GM19043 (cell line): ENCODE results near the gene RGSL1.
"Not testable (repeated sequence)": the region's sequence is repeated elsewhere in the genome, so short reads cannot be mapped to it uniquely, and the experiment has no call there.

Source experiments
- ATAC-seq: cut with Tn5 transposase; IDR thresholded peaks from one replicate; pipeline ENCODE4 v1.9.1; 2021; ENCODE audit warnings: low read depth; ENCODE audit not compliant: unreplicated experiment

Gene RGSL1

DNA sequence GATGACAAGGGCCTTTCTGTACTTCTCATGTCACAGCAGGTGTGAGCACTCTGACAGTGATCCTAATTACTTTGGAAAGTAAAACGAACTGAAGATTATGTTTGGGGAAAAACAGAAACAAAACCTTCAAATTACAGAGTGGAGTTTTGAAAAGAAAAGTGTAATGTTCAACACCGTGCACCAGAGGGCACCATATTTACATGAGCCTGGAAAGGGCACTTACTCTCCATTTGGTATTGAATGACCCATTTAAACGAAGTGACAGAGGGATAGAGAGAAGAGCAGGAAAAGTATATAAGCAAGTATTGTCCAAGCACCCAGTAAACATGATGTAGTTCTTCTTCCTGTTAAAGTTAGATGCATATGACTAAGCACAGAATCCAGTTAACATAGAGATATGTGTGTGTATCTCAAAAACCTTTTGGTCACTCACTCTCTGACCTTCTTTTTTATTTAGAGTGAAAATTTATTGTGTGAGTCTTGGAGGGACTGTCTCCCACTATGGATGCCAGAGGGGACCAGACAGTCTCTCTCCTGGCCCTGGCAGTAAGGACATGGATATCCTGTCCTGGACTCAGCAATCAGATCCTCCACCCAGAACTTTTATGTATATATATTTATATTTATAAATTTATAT, 3.8 kb upstream of the RGSL1 start:
- no peak for ATAC-seq

DNA sequence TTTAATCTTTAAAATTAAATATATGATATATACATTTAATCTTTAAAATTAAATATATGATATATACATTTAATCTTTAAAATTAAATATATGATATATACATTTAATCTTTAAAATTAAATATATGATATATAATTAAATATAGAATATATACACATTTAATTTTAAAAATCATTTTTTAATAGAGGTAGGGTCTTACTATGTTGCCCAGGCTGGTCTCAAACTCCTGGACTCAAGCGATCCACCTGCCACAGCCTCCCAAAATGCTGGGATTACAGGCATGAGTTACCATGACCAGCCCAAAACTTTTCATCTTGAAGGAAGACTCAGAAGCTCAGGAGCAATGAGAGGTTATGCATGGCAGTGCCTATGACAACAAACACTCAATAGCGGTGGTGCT, 2.8 kb upstream of the RGSL1 start:
- ATAC-seq, result not testable (repeated sequence)

DNA sequence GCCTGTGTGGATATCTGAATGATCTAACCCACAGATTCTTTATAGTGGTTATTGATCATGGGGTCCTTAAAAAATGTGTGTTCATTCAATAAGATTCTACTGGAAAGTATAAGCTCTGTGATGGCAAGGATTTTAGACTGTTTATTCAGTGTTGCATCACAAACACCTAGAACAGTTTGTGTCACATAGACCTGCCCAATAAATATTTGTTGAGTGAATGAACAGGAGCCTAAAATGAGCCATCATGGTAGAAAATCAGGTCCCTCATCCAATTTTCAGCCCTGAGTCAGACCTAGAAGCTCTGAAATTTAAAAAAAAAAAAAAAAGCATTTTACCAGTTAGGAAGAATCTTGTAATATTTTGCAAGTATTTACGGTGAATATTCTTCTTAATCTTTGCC, 2.3 kb upstream of the RGSL1 start:
- ATAC-seq, result no peak

DNA sequence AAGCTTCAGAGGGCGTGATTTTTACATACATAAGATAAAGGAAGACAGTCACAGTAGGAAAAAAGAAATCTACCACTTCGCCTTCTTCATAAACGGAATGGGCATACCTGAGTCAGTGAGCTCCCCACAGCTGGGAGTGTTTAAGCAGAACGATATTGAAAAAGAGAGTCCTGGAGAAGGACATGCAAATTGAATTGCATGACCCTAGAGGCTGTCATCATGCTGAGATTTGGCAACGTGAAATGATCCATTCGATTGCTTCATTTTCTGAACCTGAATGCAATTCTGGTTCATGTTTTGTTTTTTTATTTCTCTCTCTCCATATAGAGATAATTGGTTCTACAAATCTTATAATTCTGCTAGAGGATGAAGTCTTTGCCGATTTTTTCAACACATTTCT, 3.7 kb downstream of the RGSL1 start:
- no peak for ATAC-seq

GRCh38 chr1:182457844-182458243, 7.9 kb downstream of the RGSL1 start:
- no peak for ATAC-seq

- ATAC-seq, result no peak
Observed at GRCh38 chr1:182459949-182460348, 10.0 kb downstream of the RGSL1 start.

DNA sequence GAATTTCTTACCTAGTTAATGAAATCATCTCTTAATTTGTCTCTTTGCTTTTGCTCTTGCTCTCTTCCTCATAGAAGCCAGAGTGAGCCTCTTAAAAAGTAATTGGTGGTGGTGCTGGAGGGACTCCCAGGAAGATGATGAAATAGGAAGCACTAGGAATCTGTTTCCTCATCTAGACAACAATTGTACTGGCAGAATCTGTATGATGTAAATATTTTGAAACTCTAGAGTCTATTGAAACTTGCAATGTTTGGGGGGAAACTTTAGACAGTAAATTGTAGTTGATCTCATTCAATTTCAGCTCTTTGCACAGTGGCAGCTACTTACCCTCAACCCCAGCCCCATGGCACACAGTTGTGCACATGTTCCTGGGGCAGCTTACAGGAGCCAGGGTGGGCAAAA, 10.6 kb downstream of the RGSL1 start:
- ATAC-seq, result no peak

DNA sequence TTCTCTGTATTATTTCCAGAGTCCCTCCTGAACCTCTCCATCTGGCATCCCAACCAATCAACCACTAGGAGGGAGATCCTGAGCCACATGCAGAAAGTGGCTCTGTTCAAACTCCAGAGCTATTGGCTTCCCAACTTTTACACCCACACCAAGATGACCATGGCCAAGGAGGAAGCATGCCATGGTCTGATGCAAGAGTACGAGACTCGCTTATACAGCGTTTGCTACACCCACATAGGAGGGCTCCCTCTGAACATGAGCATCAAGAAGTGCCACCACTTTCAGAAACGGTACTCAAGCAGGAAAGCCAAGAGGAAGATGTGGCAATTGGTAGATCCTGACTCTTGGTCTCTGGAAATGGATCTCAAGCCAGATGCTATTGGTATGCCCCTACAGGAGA, 23.6 kb downstream of the RGSL1 start:
- no peak for ATAC-seq

DNA sequence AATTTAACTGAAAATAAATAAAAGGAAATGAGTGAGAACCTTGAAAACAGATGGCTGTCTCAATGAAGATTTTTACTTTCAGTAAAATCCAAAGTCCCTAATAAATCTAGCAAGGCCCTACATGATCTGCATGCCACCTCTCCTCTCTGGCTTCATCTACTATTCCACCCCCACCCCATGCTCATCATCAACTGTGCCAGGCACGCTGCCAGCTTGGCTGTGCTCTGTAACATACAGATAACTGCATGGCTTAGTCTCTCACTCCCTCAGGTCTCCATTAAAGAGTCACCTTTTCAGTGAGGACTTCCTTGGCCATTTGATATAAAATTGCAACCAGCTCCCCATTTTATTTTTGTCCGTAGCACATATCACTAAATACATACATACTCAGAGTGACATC, 26.7 kb downstream of the RGSL1 start:
- ATAC-seq, result no peak

- no peak for ATAC-seq
Observed at GRCh38 chr1:182478238-182478637, 28.3 kb downstream of the RGSL1 start.

DNA sequence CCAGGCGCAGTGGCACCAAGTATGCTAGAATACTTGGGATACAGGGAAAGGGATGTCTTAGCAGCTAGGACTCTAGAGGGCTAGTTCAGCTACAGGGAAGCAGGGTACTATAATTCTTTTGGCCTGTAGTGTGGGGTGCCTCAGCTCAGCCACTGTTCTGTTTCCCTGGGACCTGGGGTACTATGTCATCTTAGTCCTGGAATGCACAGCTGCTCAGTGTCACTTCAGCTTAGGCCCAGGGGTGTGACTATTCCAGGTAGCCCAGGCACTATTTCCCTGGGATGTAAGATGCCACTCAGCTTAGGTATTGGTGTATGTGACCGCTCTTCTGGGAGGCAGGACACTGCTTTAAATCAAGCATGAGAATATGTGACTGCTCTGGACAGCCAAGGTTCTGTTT, 34.1 kb downstream of the RGSL1 start:
- ATAC-seq, result no peak

DNA sequence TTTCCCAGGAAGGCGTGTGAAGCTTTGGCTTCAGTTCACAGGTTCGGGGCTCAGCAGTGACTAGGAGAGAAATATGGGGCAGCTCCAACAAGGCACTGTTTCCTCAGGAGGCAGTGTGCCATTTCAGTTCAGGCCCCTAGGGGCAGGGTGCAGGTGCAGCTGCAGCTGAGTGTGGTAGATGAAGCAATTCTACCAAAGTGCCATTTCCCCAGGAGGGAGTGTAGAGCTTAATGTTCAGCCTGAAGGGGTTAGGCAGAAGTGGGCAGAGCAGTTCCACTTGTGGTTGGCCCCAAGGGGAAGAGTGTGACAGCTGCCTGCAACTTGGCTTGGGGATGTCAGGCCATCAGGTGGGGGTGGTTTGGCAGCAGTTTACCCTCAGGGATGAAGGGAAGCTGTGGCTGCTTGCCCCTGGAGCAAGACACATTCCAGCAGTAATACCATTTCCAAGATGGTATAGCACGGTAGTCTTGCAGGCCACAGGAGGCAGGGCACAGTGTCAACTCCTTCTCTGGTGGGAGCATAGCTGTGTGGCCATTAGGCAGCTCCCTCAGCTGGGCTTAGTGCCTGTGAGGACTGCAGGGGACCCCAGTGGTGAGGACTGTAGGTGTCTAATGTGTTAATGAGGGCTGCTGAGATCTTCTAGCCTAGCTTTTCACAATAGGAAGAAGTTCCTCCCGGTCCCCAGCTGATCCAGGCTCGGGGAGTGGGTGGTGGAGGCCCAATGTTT, 34.7 kb downstream of the RGSL1 start:
- peak; percentile 92 for ATAC-seq

DNA sequence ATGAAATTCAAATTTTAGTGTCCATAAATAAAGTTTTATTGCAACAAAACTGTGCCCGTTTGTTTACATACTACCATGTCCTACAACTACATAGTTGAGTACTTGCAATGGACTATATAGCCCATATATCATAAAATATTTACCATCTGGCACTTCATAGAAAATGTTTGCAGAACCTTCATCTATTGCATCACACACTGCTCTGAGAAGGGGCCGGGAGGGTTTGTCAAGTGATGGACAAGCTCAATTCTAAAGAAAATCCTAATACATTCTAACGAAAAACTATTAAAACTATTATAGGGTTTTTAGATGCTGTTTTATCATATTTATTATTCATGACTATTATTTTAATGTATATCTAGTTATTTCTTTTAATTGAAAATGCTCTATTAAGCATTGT, 35.9 kb downstream of the RGSL1 start:
- no peak for ATAC-seq

DNA sequence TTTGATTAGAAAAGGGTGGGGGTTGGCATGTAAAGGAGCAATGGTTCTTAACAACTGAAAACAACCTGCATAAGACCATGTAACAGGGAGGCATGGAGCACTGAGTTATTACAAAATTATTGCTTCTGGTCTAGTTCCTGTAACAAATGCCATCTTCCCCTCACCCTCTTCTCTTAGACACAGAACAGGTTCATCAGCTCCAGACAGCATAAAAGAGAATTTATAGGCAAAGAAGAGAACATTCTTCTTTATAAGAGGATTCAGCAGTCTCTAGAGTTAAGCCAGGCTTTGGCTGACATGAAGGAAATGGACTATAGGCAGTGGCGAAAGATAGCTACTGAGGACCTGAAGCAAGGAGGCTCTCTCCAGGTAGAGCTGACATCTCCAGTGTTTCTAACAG, 38.9 kb downstream of the RGSL1 start:
- no peak for ATAC-seq

- ATAC-seq, result no peak
Observed at GRCh38 chr1:182493063-182493462, 43.1 kb downstream of the RGSL1 start.

DNA sequence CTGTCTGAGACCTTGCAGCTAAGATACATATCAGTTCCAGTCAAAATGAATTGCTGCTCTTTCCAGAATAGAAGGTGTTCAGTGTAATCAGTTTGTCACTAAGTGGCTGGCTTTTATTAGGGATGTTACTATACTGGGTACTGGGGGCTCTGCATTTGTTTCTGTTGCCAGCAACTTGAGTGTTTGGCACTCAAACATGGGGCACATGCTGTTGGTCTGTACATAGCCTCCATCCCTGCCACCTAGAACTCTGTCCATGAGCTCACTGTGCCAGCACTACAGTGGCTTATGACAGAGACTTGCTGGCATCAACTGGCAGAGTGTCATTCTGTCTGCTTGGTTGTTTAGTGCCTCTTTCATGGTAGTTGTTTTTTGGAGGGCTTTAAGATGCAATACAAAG, 45.1 kb downstream of the RGSL1 start:
- no peak for ATAC-seq

DNA sequence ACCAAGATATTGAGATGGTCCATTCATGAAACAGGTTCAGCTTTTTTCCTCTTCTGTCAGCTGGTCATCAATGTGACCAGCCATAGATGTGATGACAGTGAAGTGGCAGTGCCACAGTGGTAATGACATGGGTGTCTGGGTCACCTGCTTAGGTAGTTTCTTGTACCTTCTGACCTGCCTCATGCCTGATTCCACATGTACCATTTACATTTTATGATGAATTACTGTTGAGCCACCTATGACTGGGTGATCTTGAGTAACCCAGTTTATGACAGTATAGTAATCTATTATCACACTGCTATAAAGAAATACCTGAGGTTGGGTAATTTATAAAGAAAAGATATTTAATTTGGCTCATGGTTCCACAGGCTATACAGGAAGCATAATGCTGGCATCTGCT, 45.7 kb downstream of the RGSL1 start:
- ATAC-seq, result no peak

DNA sequence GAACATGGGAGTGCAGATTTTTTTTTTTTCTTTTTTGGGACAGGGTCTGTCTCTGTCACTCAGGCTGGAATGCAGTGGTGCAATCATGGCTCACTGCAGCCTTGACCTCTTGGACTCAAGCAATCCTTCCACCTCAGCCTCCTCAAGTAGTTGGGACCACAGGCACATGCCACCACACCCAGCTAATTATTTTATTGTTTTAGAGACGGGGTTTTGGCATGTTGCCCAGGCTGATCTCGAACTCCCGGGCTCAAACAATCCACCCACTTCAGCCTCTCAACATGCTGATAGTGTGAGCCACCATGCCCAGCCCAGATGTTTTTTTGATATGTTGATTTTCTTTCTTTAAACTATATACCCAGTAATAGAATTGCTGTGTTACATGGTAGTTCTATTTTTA, 57.7 kb downstream of the RGSL1 start:
- ATAC-seq, result no peak

DNA sequence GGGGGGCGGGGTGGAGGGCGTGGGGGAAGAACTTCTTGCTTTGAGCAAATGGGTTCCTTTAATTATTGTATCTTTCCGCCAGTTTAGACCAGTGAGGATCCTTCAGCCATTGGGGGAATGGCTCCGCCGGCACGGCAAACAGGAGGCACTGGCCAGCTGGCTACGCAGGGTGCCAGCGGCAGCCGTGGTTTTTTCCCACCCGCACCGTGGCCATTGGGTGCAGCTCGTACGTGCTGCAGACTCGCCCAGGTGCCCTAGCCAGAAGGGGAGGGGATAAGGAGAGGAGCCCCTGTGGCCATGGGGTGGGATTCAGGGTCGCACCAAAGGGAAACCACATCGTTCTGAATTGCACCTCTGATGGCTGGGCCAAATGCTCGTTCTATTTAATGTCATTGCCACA, 65.6 kb downstream of the RGSL1 start:
- no peak for ATAC-seq

DNA sequence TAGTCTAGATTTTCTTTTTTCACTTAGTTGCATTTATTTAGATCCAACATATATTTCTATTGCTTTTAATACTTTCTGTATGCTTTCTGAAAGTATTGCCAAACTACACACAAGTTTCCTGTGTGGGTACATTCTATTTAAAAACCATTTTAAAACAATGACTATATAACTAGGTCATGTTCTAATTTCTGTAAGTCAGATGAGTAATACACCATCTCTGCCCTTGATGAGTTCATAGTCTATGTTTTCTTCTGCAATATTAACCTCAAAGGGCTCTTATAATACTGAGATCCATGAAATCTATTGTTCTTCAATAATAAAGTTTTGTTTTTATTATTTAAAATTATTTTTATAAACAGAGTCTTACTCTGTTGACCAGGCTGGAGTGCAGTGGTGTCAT, 70.8 kb downstream of the RGSL1 start:
- ATAC-seq, result no peak

DNA sequence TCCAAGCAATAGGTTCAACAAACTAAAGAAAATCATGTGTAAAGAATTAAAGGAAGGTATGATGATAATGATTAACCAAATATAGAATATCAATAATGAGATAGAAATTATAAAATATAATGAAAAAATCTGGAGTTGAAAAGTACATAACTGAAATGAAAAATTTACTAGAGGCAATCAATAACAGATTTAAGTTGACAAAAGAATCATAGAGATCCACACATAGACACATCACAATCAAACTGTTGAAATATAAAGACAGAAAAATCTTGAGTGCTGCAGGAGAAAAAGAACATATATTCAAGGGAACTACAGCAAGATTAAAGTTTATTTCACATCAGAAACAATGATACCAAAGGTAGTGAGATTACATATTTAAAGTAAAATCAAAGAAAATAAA, 75.4 kb downstream of the RGSL1 start:
- ATAC-seq, result no peak

DNA sequence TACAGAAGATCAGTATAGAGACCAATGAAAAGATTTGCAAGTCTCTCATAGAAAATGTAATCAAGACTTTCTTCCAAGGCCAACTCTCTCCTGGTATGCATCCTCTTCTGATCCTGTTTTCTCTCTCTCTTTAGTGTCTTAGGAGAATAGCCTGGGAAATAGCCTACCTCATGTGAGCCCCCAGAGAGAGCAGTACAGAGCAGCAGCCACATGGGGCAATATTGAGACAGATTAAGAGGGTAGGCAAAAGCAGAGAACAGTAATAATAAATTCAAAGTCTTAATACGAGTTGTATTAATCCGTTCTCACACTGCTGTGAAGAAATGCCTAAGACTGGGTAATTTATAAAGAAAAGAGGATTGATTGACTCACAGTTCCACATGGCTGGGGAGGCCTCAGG, 77.7 kb downstream of the RGSL1 start:
- ATAC-seq, result no peak

DNA sequence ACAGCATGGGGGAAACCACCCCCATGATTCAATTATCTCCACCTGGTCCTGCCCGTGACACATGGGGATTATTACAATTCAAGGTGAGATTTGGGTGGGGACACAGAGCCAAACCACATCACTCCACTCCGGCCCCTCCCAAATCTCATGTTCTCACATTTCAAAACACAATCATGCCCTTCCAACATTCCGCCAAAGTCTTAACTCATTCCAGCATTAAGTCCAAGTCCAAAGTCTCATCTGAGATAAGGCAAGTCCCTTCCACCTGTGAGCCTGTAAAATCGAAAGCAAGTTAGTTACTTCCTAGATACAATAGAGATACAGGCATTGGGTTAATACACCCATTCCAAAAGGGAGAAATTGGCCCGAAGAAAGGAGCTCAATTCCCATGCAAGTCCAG, 78.3 kb downstream of the RGSL1 start:
- ATAC-seq, result not testable (repeated sequence)
